Endothelial cell of umbilical vein (primary cell): Measurements from ENCODE around the gene EFNA4. TPM values are rescaled to one million over a fixed set of nuclear protein-coding genes. Genes with fewer than 3 reads are reported as not detected.

Experiments used
- BruUV-seq: library from RNA; stranded (reverse); fragments of 400-500 nt; replicated peaks from 2 replicates; lab custom pipeline; 2021; lab: Mats Ljungman, UMichigan
- CTCF ChIA-PET: fragments of 300-600, 350-600 bp; sonication (Branson Sonifier 250); formaldehyde crosslinking; loops from one replicate; lab custom pipeline; 2021; ENCODE audit warnings: antibody characterized with exemption, inconsistent platforms; lab: Charles Lee
- POLR2A ChIA-PET: fragments of 300-600, 350-600 bp; sonication (Branson Sonifier 250); formaldehyde crosslinking; loops from one replicate; lab custom pipeline; 2021; ENCODE audit warnings: antibody characterized with exemption, inconsistent platforms; lab: Charles Lee
- DNase-seq: peaks from one replicate; pipeline ENCODE4 v3.0.0-alpha.2; 2011; ENCODE audit warnings: low read depth, low spot score
- FAIRE-seq: peaks from 2 replicates; lab custom pipeline; 2011; peaks lifted over from hg19 to GRCh38; lab: Jason Lieb, UNC
- H2AFZ ChIP-seq: 2 replicates; pipeline ENCODE4 v1.6.0; 2012; ENCODE audit warnings: low read depth, low read length, control low read depth, inconsistent platforms
- H3K27ac ChIP-seq: 2 replicates; pipeline ENCODE4 v1.5.1; 2011; ENCODE audit warnings: low read depth, mild to moderate bottlenecking, control low read depth, low read length, moderate library complexity; ENCODE audit not compliant: insufficient read depth
- H3K27me3 ChIP-seq, 2 experiments: 2 replicates each; pipeline versions ENCODE4 v1.6.0 to v1.6.1; 2011; ENCODE audit warnings: low read length in 2 of 2, mixed read lengths in 1 of 2; ENCODE audit not compliant: control insufficient read depth in 2 of 2, insufficient read depth in 2 of 2
- H3K36me3 ChIP-seq, 2 experiments: 2 replicates in 1 of 2; 3 replicates in 1 of 2; pipeline ENCODE4 v1.5.1; 2011; ENCODE audit warnings: low read length in 2 of 2, mild to moderate bottlenecking in 1 of 2, moderate library complexity in 1 of 2; ENCODE audit not compliant: control insufficient read depth in 2 of 2, insufficient read depth in 2 of 2; ENCODE audit errors: extremely low read depth in 1 of 2
- H3K4me1 ChIP-seq: 3 replicates; pipeline ENCODE4 v1.5.1; 2011; ENCODE audit warnings: mild to moderate bottlenecking, low read length; ENCODE audit not compliant: control insufficient read depth, insufficient read depth; ENCODE audit errors: extremely low read depth
- H3K4me2 ChIP-seq: 2 replicates; pipeline ENCODE4 v1.6.1; 2011; ENCODE audit warnings: low read length, control low read depth, mixed read lengths; ENCODE audit not compliant: insufficient read depth
- H3K4me3 ChIP-seq, 3 experiments: fragments of 200-600 bp in 1 of 3; sonication (generic), shearing (Covaris generic) in 1 of 3; replicated peaks in 1 of 3; 2 replicates each; pipeline ENCODE4 v1.5.1; 2011 to 2016; ENCODE audit warnings: control low read depth in 3 of 3, low read length in 3 of 3, mild to moderate bottlenecking in 2 of 3, inconsistent platforms in 1 of 3, low read depth in 1 of 3, moderate library complexity in 1 of 3; ENCODE audit not compliant: insufficient read depth in 1 of 3
- H3K79me2 ChIP-seq: 2 replicates; pipeline ENCODE4 v1.6.0; 2012; ENCODE audit warnings: low read length, inconsistent platforms; ENCODE audit not compliant: control insufficient read depth, insufficient read depth
- H3K9ac ChIP-seq: replicated peaks from 2 replicates; pipeline ENCODE3; 2011; ENCODE audit warnings: low read length, control low read depth; ENCODE audit not compliant: insufficient read depth; ENCODE audit errors: extremely low read depth
- H3K9me1 ChIP-seq: replicated peaks from 3 replicates; pipeline ENCODE4 v1.6.0; 2011; ENCODE audit warnings: mild to moderate bottlenecking, low read length; ENCODE audit not compliant: control insufficient read depth, insufficient read depth; ENCODE audit errors: extremely low read depth
- H3K9me3 ChIP-seq: replicated peaks from 2 replicates; pipeline ENCODE4 v1.5.1; 2012; ENCODE audit warnings: low read length, inconsistent platforms; ENCODE audit not compliant: control insufficient read depth, insufficient read depth
- H4K20me1 ChIP-seq: replicated peaks from 2 replicates; pipeline ENCODE3; 2011; ENCODE audit warnings: mild to moderate bottlenecking, low read length; ENCODE audit not compliant: control insufficient read depth, insufficient read depth; ENCODE audit errors: extremely low read depth
- CTCF ChIP-seq, 2 donors: IDR thresholded peaks; 1 replicate in 1 of 2; 2 replicates in 1 of 2; pipeline ENCODE4 v1.5.1; 2011; ENCODE audit warnings: low read length in 2 of 2, mild to moderate bottlenecking in 2 of 2, moderate library complexity in 2 of 2, control low read depth in 1 of 2, inconsistent platforms in 1 of 2, low read depth in 1 of 2; ENCODE audit not compliant: insufficient read depth in 1 of 2; ENCODE audit errors: extremely low read depth in 1 of 2
- EZH2 ChIP-seq: IDR thresholded peaks from 2 replicates; pipeline ENCODE4 v1.6.1; 2012; ENCODE audit warnings: borderline replicate concordance, low read depth, mild to moderate bottlenecking, moderate library complexity, low read length, inconsistent platforms; ENCODE audit not compliant: severe bottlenecking
- FOS ChIP-seq: IDR thresholded peaks from 2 replicates; pipeline ENCODE4 v1.6.1; 2011; ENCODE audit warnings: mild to moderate bottlenecking, low read length, moderate library complexity, borderline replicate concordance; ENCODE audit not compliant: insufficient read depth
- GATA2 ChIP-seq: IDR thresholded peaks from 2 replicates; pipeline ENCODE4 v1.7.0; 2011; ENCODE audit warnings: low read depth, mild to moderate bottlenecking, moderate library complexity, mixed read lengths, low read length; ENCODE audit not compliant: insufficient read length, insufficient read depth
- JUN ChIP-seq: IDR thresholded peaks from 2 replicates; pipeline ENCODE4 v1.6.1; 2011; ENCODE audit warnings: borderline replicate concordance, low read depth; ENCODE audit not compliant: insufficient read length, insufficient read depth
- MYC ChIP-seq: IDR thresholded peaks from one replicate; pipeline ENCODE4 v1.6.1; 2011; ENCODE audit warnings: mild to moderate bottlenecking, low read depth, low read length
- POLR2A ChIP-seq: IDR thresholded peaks from 2 replicates; pipeline ENCODE4 v1.6.1; 2012; ENCODE audit warnings: low read depth, mild to moderate bottlenecking, control low read depth, low read length
- POLR2AphosphoS5 ChIP-seq: IDR thresholded peaks from 2 replicates; pipeline ENCODE4 v1.6.1; 2012; ENCODE audit warnings: low read depth, mild to moderate bottlenecking, control low read depth, low read length, moderate library complexity; ENCODE audit not compliant: insufficient read depth
- dilution Hi-C: fragments of 300-500 bp; cut with MboI; formaldehyde crosslinking; loops from one replicate; pipeline ENCODE4 v1.15.0; 2019; ENCODE audit warnings: low sequenced_read_pairs; ENCODE audit not compliant: extremely low pct_ligation_motif_present
- intact Hi-C: fragments of 100-400 bp; cut with micrococcal nuclease; formaldehyde crosslinking; loops from one replicate; pipeline ENCODE4 v1.10.0; 2022
- polyA plus RNA-seq, 4 experiments: library from polyadenylated mRNA; depleted of rRNA in 3 of 4; stranded (reverse) in 3 of 4; unstranded in 1 of 4; fragments of >200 nt; gene quantifications; 2 replicates each; pipeline versions ENCODE4 v1.2.1 to v1.2.3, GENCODE V29; 2011 to 2012; ENCODE audit warnings: missing spikeins in 1 of 4
- total RNA-seq: library from RNA; stranded (reverse); gene quantifications from 2 replicates; pipeline ENCODE4 v1.2.3, GENCODE V29; 2021
- TF ChIP-seq, protein P1 (sequence below): IDR thresholded peaks from 2 replicates; pipeline ENCODE4 v1.6.1; 2011; ENCODE audit not compliant: insufficient read depth, insufficient read length

The EFNA4 gene
- total and polyA plus RNA-seq, 2 donors (not counting 3 experiments of a cell fraction or from before 2014, with no cell fraction given): 16.5 to 25.2 TPM

DNA sequence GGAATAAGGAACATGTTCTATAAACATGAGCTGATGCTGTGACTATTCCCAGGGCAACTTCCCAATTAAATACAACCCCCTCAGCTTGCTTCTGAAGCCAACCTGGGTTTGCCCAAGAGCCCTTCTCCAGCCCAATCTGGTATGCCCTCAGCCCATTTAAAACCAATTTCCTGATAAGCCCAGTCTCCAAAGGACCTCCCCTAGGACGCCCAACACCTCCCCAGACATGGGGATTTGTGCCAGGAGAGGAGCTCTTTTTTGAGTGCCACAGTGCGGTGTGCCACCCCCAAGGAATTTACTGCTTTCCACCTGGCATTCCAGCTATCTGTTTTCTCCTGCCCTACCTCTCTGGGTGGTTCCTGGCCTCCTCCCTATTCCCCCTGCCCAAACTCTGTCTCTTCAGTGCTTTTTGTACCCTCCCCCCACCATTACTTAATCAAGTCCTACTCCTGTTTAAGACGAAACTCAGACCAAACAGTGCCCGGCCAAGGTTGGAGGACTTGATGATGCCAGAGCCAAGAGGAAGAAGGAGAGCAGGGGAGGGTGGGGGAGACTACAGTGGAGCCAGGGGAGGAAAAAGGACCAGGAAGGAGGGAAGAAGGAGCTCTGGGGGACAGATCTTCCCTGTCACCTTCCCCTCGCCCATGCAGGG lies 52.7 kb downstream of the EFNA4 start:
- POLR2A ChIA-PET: no interaction called here
- no peak overlapping the region for H2AFZ ChIP-seq
- no peak overlapping the region for H3K4me3 ChIP-seq
- H3K4me1 ChIP-seq: no peaks in the 10 kb centered on the region
- no peak overlapping the region for H3K27ac ChIP-seq
- H3K4me2 ChIP-seq: no peak overlapping the region
- CTCF ChIA-PET: interaction anchor here (0.6 to 4.1 kb wide), 4 partner anchors 20 to 57 kb away, joined by 3 to 42 read pairs (median 9); partner anchors contain the start of gene KRTCAP2
- FAIRE-seq (no peak), DNase-seq (no peak)
- no peaks in the 10 kb centered on the region for H3K36me3 ChIP-seq
- peaks cover 0 to 4% of the 10 kb centered on the region in 2 experiments for H3K27me3 ChIP-seq
- H3K9me3 ChIP-seq: no peaks in the 10 kb centered on the region
- BruUV-seq: no TSS peak
- intact Hi-C loops: no loop called here
- H3K9me1 ChIP-seq: no peaks in the 10 kb centered on the region
- no peak overlapping the region for H3K9ac ChIP-seq
- H3K79me2 ChIP-seq: no peaks in the 10 kb centered on the region
- no peak for TF ChIP-seq EZH2
- TF ChIP-seq GATA2: no peak
- no peak for TF ChIP-seq FOS
- TF ChIP-seq JUN: no peak
- dilution Hi-C loops: no loop called here
- H4K20me1 ChIP-seq: no peaks in the 10 kb centered on the region

DNA sequence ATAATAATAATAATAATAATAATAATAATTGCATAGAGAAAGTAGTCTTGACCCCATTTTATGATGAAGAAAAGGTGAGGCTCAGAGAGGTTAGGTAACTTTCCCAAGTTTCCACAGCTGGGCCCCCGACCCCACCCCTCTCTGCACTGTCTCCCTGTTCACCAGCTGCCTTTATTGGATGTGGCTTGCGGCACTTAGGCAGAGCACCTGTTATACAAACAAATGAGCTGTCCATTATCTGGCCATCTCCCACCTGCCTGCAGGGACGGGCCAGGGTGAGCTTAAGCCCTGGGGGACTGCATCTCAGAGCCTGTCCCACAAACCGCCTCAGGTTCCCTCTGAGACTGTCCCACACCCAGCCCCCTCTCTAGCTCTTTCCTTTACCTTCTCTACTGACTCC lies 54.1 kb downstream of the EFNA4 start:
- no peak overlapping the region for H3K4me2 ChIP-seq
- no peak for FAIRE-seq
- no peaks in the 10 kb centered on the region for H3K79me2 ChIP-seq
- no peak overlapping the region for H2AFZ ChIP-seq
- H3K9me1 ChIP-seq: no peaks in the 10 kb centered on the region
- H4K20me1 ChIP-seq: no peaks in the 10 kb centered on the region
- TF ChIP-seq JUN (no peak), GATA2 (no peak), MYC (no peak), FOS (no peak), CTCF (IDR thresholded peaks at IDR 0.05; ENCODE audit: extremely low read depth in 1 of 2, insufficient read depth in 1 of 2, low read depth in 1 of 2, low read length in 2 of 2) (no peak), EZH2 (no peak), POLR2AphosphoS5 (no peak), POLR2A (no peak)
- TF ChIP-seq, protein P1, sequence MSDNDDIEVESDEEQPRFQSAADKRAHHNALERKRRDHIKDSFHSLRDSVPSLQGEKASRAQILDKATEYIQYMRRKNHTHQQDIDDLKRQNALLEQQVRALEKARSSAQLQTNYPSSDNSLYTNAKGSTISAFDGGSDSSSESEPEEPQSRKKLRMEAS: no peak
- no peak overlapping the region for H3K9ac ChIP-seq
- H3K27ac ChIP-seq: no peak overlapping the region
- dilution Hi-C loops (no loop called here), intact Hi-C loops (no loop called here)
- H3K4me1 ChIP-seq: no peaks in the 10 kb centered on the region
- DNase-seq: no peak
- CTCF ChIA-PET: interaction anchor here (1.0 to 4.1 kb wide), 3 partner anchors 11 to 50 kb away, joined by 4 to 42 read pairs (median 6); partner anchors contain the start of gene EFNA1
- POLR2A ChIA-PET: no interaction called here
- peaks cover 0 to 4% of the 10 kb centered on the region in 2 experiments for H3K27me3 ChIP-seq
- H3K36me3 ChIP-seq: no peaks in the 10 kb centered on the region
- BruUV-seq: no TSS peak
- H3K4me3 ChIP-seq: no peak overlapping the region
- no peaks in the 10 kb centered on the region for H3K9me3 ChIP-seq
